DOHH2 (cell line): ENCODE results near the gene DEFB112.

Experiments
- CTCF ChIP-seq: fragments of 200-600 bp; sonication (generic); IDR thresholded peaks from one replicate; pipeline ENCODE4 v1.5.1; 2014; ENCODE audit warnings: antibody characterized with exemption, mild to moderate bottlenecking, low read depth, low read length; ENCODE audit not compliant: poor library complexity, severe bottlenecking
- EZH2phosphoT487 ChIP-seq: fragments of 200-600 bp; sonication (generic); IDR thresholded peaks from 2 replicates; pipeline ENCODE4 v1.6.1; 2017; ENCODE audit warnings: borderline replicate concordance, mild to moderate bottlenecking, antibody characterized with exemption, low read length, moderate library complexity, mixed read lengths

- TF ChIP-seq CTCF, result no peak
- no peak for TF ChIP-seq EZH2phosphoT487
Observed at GRCh38 chr6:50070101-50070500, 20.4 kb upstream of the DEFB112 start.
